Stomach smooth muscle (tissue), 2 donors: ENCODE results near the gene MRPS10.
"Not testable (repeated sequence)": the region's sequence is repeated elsewhere in the genome, so short reads cannot be mapped to it uniquely, and the experiment has no call there.

Experiments
- H3K27ac ChIP-seq: one replicate; pipeline ENCODE4 v1.7.0; 2013; ENCODE audit warnings: mild to moderate bottlenecking, low read length, inconsistent platforms
- H3K27me3 ChIP-seq, 2 donors: one replicate each; pipeline ENCODE4 v1.7.0; 2013; ENCODE audit warnings: low read length in 2 of 2; ENCODE audit not compliant: insufficient read depth in 2 of 2, control insufficient read depth in 1 of 2
- H3K36me3 ChIP-seq, 2 donors: one replicate each; pipeline ENCODE4 v1.7.0; 2013; ENCODE audit warnings: low read length in 2 of 2; ENCODE audit not compliant: control insufficient read depth in 2 of 2, insufficient read depth in 2 of 2
- H3K4me1 ChIP-seq: one replicate; pipeline ENCODE4 v1.7.0; 2013; ENCODE audit warnings: low read length; ENCODE audit not compliant: control insufficient read depth, insufficient read depth
- H3K4me3 ChIP-seq, 2 donors: one replicate each; pipeline ENCODE4 v1.7.0; 2013; ENCODE audit warnings: low read length in 2 of 2
- H3K9ac ChIP-seq, 2 donors: one replicate each; pipeline ENCODE4 v1.7.0; 2013; ENCODE audit warnings: low read length in 2 of 2, mild to moderate bottlenecking in 1 of 2
- H3K9me3 ChIP-seq, 2 donors: one replicate each; pipeline ENCODE4 v1.7.0; 2013; ENCODE audit warnings: low read length in 2 of 2; ENCODE audit not compliant: control insufficient read depth in 2 of 2
- donor health status: healthy.
- donor health status: Pancreatic carcinoma.

The MRPS10 gene

GRCh38 chr6:42207559-42207958 lies 10.1 kb downstream of the MRPS10 start:
- not testable (repeated sequence) for H3K4me1 ChIP-seq, H3K9ac ChIP-seq, H3K27me3 ChIP-seq, H3K9me3 ChIP-seq, H3K27ac ChIP-seq, H3K4me3 ChIP-seq
- peaks cover 30 to 37% of the 10 kb centered on the region in 2 donors for H3K36me3 ChIP-seq

GRCh38 chr6:42204768-42205282 lies 12.8 kb downstream of the MRPS10 start:
- no peaks in the 10 kb centered on the region for H3K27me3 ChIP-seq
- H3K9me3 ChIP-seq, result no peaks in the 10 kb centered on the region
- no peak overlapping the region for H3K27ac ChIP-seq
- H3K4me3 ChIP-seq, result no peak overlapping the region
- no peak overlapping the region for H3K9ac ChIP-seq
- peaks cover 14 to 21% of the 10 kb centered on the region in 2 donors for H3K36me3 ChIP-seq
- peaks cover 8% of the 10 kb centered on the region for H3K4me1 ChIP-seq

GRCh38 chr6:42203183-42203582 lies 14.5 kb downstream of the MRPS10 start:
- H3K36me3 ChIP-seq, result peaks cover 5 to 11% of the 10 kb centered on the region in 2 donors
- no peak overlapping the region for H3K4me3 ChIP-seq
- no peaks in the 10 kb centered on the region for H3K27me3 ChIP-seq
- no peak overlapping the region for H3K27ac ChIP-seq
- H3K9me3 ChIP-seq, result no peaks in the 10 kb centered on the region
- H3K4me1 ChIP-seq, result peaks cover 8% of the 10 kb centered on the region
- no peak overlapping the region for H3K9ac ChIP-seq

GRCh38 chr6:42202131-42202915 lies 15.3 kb downstream of the MRPS10 start:
- H3K9ac ChIP-seq, H3K4me3 ChIP-seq, H3K27ac ChIP-seq, H3K27me3 ChIP-seq, H3K9me3 ChIP-seq, H3K4me1 ChIP-seq: not testable (repeated sequence)
- peaks cover 0 to 10% of the 10 kb centered on the region in 2 donors for H3K36me3 ChIP-seq

- Histone ChIP-seq H3K4me3 (no peak overlapping the region), H3K4me1 (peaks cover 8% of the 10 kb centered on the region), H3K27me3 (no peaks in the 10 kb centered on the region), H3K9me3 (no peaks in the 10 kb centered on the region), H3K36me3 (peaks cover 0 to 10% of the 10 kb centered on the region in 2 donors), H3K9ac (no peak overlapping the region), H3K27ac (no peak overlapping the region)
Measured at GRCh38 chr6:42201382-42201781, 16.3 kb downstream of the MRPS10 start.

GRCh38 chr6:42200035-42200434 lies 17.6 kb downstream of the MRPS10 start:
- no peaks in the 10 kb centered on the region for H3K27me3 ChIP-seq
- H3K36me3 ChIP-seq, result peaks cover 0 to 7% of the 10 kb centered on the region in 2 donors
- H3K9me3 ChIP-seq, result no peaks in the 10 kb centered on the region
- peak overlapping the region; percentile 24 for H3K27ac ChIP-seq
- peaks cover 8% of the 10 kb centered on the region for H3K4me1 ChIP-seq
- no peak overlapping the region for H3K9ac ChIP-seq
- H3K4me3 ChIP-seq, result peak overlapping the region in 1 of 2 donors; percentile 15

GRCh38 chr6:42199106-42199981 lies 18.3 kb downstream of the MRPS10 start:
- Histone ChIP-seq H3K4me1 (peaks cover 8% of the 10 kb centered on the region), H3K27ac (no peak overlapping the region), H3K9me3 (no peaks in the 10 kb centered on the region), H3K36me3 (peaks cover 0 to 4% of the 10 kb centered on the region in 2 donors), H3K27me3 (no peaks in the 10 kb centered on the region), H3K4me3 (peak overlapping the region in 1 of 2 donors; percentile 34), H3K9ac (no peak overlapping the region)

- Histone ChIP-seq H3K27ac (no peak overlapping the region), H3K9ac (no peak overlapping the region), H3K27me3 (no peaks in the 10 kb centered on the region), H3K4me1 (peaks cover 8% of the 10 kb centered on the region), H3K4me3 (no peak overlapping the region), H3K9me3 (no peaks in the 10 kb centered on the region), H3K36me3 (peaks cover 0 to 2% of the 10 kb centered on the region in 2 donors)
Measured at GRCh38 chr6:42197555-42198362, 19.9 kb downstream of the MRPS10 start.

- H3K9ac ChIP-seq, result no peak overlapping the region
- H3K4me1 ChIP-seq, result peaks cover 6% of the 10 kb centered on the region
- no peaks in the 10 kb centered on the region for H3K9me3 ChIP-seq
- H3K27me3 ChIP-seq, result no peaks in the 10 kb centered on the region
- no peak overlapping the region for H3K4me3 ChIP-seq
- no peak overlapping the region for H3K27ac ChIP-seq
- peaks cover 0 to 2% of the 10 kb centered on the region in 2 donors for H3K36me3 ChIP-seq
Measured at GRCh38 chr6:42195415-42195814, 22.2 kb downstream of the MRPS10 start.

- H3K27ac ChIP-seq, result no peak overlapping the region
- peaks cover 0 to 2% of the 10 kb centered on the region in 2 donors for H3K36me3 ChIP-seq
Measured at GRCh38 chr6:42194056-42194455, 23.6 kb downstream of the MRPS10 start.

More at GRCh38 chr6:42194056-42194455, 23.6 kb downstream of the MRPS10 start:
- Histone ChIP-seq H3K27me3 (no peaks in the 10 kb centered on the region), H3K9me3 (no peaks in the 10 kb centered on the region), H3K4me3 (no peak overlapping the region), H3K4me1 (peaks cover 2% of the 10 kb centered on the region), H3K9ac (no peak overlapping the region)
